ENCODE data around the gene CAP1. TPM values are rescaled to one million over a fixed set of nuclear protein-coding genes. Genes with fewer than 3 reads are reported as not detected.

Gene CAP1
- total RNA-seq, 6 experiments from 2014 or later, result 665 to 743 (median 688) TPM

DNA sequence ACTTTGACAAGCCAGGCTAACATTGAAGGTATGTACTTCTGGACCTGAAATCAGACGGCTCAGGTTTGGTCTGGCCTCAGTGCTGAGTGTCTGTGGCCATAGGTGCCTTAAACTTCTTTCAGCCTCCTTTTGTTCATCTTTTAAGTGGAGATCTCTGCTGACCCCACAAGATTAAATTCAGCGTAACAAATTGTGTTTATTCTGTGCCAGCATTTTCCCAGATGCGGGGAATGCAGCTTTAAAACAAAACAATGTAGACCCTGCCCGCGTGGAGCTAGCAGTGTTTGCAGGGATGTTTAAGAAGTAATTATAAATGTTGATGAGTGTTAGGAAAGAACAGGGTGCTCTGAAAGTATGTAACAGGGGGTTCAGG, 923 bp downstream of the CAP1 start:
- Mint-ChIP-seq H3K36me3 (ENCODE audit: low read depth) (peaks cover 50% of the 10 kb centered on the region), H3K27me3 (ENCODE audit: insufficient read depth) (no peaks in the 10 kb centered on the region; the same call in 1 of the 2 replicates), H3K4me3 (peak overlapping the region; percentile 95), H3K4me1 (ENCODE audit: low read depth) (peaks cover 77% of the 10 kb centered on the region), H3K27ac (peak overlapping the region; percentile 99), H3K9me3 (no peaks in the 10 kb centered on the region)
- no peak for DNase-seq
- no peak for TF ChIP-seq CTCF (IDR thresholded peaks at IDR 0.05)

DNA sequence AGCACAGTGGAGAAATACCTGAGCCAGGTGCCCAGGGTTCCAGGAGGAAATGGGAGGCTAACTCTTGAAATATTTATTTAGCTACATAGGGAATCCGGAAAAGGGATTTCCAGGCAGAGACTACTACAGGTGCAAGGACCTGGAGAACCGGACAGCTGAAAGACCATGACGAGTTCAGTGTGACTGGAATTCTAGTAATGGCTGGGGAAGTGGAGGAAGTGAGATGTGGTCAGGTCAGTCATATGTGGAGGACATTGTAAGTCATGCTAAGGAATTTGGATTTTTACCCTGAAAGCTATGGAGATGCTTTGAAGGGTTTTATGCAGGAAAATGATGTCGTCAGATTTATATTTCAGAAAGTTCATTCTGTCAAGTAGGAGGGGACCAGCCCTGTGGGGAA, 1.8 kb downstream of the CAP1 start:
- Mint-ChIP-seq H3K4me3 (peak overlapping the region; percentile 95), H3K9me3 (no peaks in the 10 kb centered on the region), H3K4me1 (ENCODE audit: low read depth) (peaks cover 74% of the 10 kb centered on the region), H3K27ac (peak overlapping the region; percentile 99), H3K36me3 (ENCODE audit: low read depth) (peaks cover 50% of the 10 kb centered on the region), H3K27me3 (ENCODE audit: insufficient read depth) (no peaks in the 10 kb centered on the region; the same call in 1 of the 2 replicates)
- DNase-seq, result no peak
- TF ChIP-seq CTCF (IDR thresholded peaks at IDR 0.05), result no peak

DNA sequence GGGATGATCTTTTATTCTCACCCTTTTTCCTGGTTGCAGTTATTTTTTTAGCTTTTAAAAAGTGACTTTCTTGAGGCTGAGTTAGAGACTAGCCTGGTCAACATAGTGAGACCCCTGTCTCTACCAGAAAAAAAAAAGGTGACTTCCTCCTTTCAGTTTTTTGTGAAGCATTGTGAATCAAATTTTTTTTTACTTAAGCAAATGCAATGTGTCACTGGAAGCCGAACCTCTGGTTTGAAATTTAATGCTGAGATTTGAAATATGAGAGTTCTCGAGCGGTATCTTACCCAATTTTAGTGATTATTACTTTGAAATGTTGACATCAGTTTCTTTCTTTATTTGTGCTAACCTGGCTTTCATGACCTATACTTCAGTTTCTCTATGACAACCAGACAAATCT, 3.6 kb downstream of the CAP1 start:
- peak overlapping the region; percentile 11 for H3K27ac Mint-ChIP-seq
- H3K9me3 Mint-ChIP-seq, result no peaks in the 10 kb centered on the region
- H3K4me1 Mint-ChIP-seq (ENCODE audit: low read depth), result peaks cover 77% of the 10 kb centered on the region
- no peak for TF ChIP-seq CTCF (IDR thresholded peaks at IDR 0.05)
- DNase-seq, result no peak
- H3K4me3 Mint-ChIP-seq, result peak overlapping the region; percentile 16; the same call in 1 of the 2 replicates
- peaks cover 50% of the 10 kb centered on the region for H3K36me3 Mint-ChIP-seq (ENCODE audit: low read depth)
- no peaks in the 10 kb centered on the region; the same call in none of the 2 replicates for H3K27me3 Mint-ChIP-seq (ENCODE audit: insufficient read depth)

DNA sequence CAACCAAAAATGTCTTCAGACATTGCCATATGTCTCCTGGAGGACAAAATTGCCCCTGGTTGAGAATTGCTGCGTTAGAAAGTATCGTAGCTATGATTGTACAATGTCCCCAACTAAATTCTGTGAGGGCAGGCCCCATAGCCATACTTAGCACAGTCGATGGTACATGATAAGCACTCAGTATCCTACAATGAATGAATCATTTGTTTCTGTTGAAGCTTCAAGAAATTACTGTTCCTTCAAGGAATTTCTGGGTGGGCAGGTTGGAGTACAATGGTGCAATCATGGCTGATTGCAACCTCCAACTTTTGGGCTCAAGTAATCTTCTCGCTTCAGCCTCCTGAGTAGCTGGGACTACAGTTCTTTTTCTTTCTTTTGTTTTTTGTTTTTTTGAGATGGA, 4.7 kb downstream of the CAP1 start:
- H3K4me1 Mint-ChIP-seq (ENCODE audit: low read depth), result peaks cover 79% of the 10 kb centered on the region
- H3K4me3 Mint-ChIP-seq, result peak overlapping the region; percentile 53; the same call in 1 of the 2 replicates
- TF ChIP-seq CTCF (IDR thresholded peaks at IDR 0.05), result no peak
- DNase-seq, result no peak
- H3K27ac Mint-ChIP-seq, result no peak overlapping the region
- H3K9me3 Mint-ChIP-seq, result no peaks in the 10 kb centered on the region
- no peaks in the 10 kb centered on the region; the same call in none of the 2 replicates for H3K27me3 Mint-ChIP-seq (ENCODE audit: insufficient read depth)
- H3K36me3 Mint-ChIP-seq (ENCODE audit: low read depth), result peaks cover 58% of the 10 kb centered on the region

GRCh38 chr1:40045766-40046165, 5.2 kb downstream of the CAP1 start:
- H3K36me3 Mint-ChIP-seq (ENCODE audit: low read depth), result peaks cover 61% of the 10 kb centered on the region
- no peak overlapping the region; the same call in 1 of the 2 replicates for H3K4me3 Mint-ChIP-seq
- no peaks in the 10 kb centered on the region; the same call in 1 of the 2 replicates for H3K27me3 Mint-ChIP-seq (ENCODE audit: insufficient read depth)
- no peaks in the 10 kb centered on the region for H3K9me3 Mint-ChIP-seq
- DNase-seq, result no peak
- H3K4me1 Mint-ChIP-seq (ENCODE audit: low read depth), result peaks cover 83% of the 10 kb centered on the region
- peak overlapping the region; percentile 24; the same call in 1 of the 2 replicates for H3K27ac Mint-ChIP-seq
- TF ChIP-seq CTCF (IDR thresholded peaks at IDR 0.05), result no peak

Data from HFFc6 (cell line).